ENCODE measurements around the gene LDHAL6B.

The LDHAL6B gene

GRCh38 chr15:59255680-59256336 lies 49.2 kb downstream of the LDHAL6B start:
- no peak for DNase-seq

- no peak for DNase-seq
Measured at GRCh38 chr15:59256482-59256881, 49.8 kb downstream of the LDHAL6B start.

GRCh38 chr15:59257140-59257539 lies 50.5 kb downstream of the LDHAL6B start:
- no peak for DNase-seq

Measured in CD4-positive, alpha-beta T cell treated with Interferon gamma for 1 hour (primary cell).